Measurements from ENCODE around the gene RIPOR2.

The RIPOR2 gene

DNA sequence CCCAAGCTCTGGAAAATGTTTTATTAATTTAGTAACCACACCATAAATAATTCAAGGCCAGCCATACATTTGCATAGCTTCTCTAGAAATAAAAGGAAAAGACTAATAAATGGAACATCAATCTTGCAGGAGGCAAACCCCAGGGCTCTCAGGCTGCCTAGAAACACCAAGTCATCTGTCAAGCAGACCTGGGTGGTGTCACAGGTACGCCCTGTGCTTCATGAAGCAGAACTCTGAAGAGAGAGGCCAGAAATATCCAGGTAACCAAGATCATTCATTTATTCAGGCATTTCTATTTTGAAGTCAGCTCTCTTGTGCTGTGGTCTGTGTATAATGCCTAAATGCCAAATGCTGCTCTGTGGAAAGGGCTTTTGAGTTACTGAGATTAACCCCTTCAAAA is 91.7 kb downstream of the RIPOR2 start:
- no peak for DNase-seq (ENCODE audit: low spot score)

DNA sequence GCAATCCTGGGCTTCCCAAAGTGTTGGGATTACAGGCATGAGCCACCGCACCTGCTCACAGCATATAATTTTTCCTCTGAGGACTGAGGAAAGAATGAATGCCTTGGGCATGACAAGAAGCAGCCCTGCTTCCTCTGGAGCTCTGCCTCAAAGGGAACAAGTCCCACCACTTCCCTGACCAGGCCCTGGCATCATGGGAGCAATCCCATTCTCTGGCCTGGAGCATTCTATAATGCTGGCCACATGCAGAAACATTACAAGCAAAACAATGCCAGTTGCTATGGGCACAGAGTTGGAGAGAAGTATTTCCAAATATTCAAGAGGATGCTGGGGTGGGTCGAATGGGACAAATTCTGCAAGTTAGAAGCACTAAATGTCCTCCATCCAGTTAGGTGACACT is 95.6 kb downstream of the RIPOR2 start:
- no peak for DNase-seq (ENCODE audit: low spot score)

- DNase-seq (ENCODE audit: low spot score): no peak
Observed at GRCh38 chr6:24838994-24839393, 96.8 kb downstream of the RIPOR2 start.

- DNase-seq (ENCODE audit: low spot score): no peak
Observed at GRCh38 chr6:24838081-24838480, 97.7 kb downstream of the RIPOR2 start.

- no peak for DNase-seq (ENCODE audit: low spot score)
Observed at GRCh38 chr6:24836109-24836508, 99.7 kb downstream of the RIPOR2 start.

- DNase-seq (ENCODE audit: low spot score): no peak
Observed at GRCh38 chr6:24833711-24834386, 101.9 kb downstream of the RIPOR2 start.

GRCh38 chr6:24832794-24833193 is 103.0 kb downstream of the RIPOR2 start:
- DNase-seq (ENCODE audit: low spot score): no peak

GRCh38 chr6:24831771-24832716 is 103.7 kb downstream of the RIPOR2 start:
- DNase-seq (ENCODE audit: low spot score): no peak

GRCh38 chr6:24829657-24830056 is 106.1 kb downstream of the RIPOR2 start:
- DNase-seq (ENCODE audit: low spot score): no peak

DNA sequence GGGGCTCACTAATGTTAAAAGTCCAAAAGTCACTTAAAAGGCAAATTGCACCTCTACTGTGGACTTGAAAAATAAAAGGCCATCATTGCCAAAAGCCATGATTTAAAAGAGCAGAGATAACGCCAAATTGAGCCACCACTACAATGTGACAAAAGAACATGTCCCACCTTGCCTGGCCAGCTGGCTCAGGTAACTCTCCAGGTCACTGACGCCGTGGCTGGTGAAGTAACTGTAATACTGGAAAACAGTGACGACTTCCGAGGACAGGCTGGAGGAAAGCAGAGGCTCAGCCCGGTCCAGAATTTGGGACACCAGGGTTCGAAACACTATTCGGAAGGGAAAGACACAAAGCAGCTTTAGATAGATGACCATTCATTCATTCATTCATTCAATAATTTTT is 107.8 kb downstream of the RIPOR2 start:
- DNase-seq (ENCODE audit: low spot score): no peak

- DNase-seq (ENCODE audit: low spot score): no peak
Observed at GRCh38 chr6:24827162-24827561, 108.6 kb downstream of the RIPOR2 start.

DNA sequence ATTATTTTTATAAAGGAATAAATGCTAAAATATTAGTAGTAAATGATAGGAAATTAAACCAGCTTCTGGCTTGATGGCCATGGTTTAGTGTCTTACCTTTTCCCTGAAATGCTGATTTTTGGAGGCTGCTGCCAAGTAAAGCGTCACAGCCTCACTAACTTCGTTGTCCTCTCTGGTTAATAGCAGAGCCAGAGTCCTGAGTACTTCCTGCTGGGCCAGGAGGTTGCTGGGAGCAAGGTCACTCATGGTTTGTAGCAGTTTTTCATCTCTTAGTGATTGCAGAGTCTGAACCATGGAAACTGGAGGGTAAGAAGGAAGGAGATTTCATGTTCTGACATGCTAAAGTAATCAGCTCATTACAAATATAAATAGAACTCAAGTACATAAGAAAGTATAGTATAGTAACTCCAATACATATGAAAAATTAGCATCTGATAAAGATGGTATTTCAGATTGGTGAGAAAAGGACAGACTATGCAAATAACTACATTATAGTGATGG is 110.6 kb downstream of the RIPOR2 start:
- DNase-seq (ENCODE audit: low spot score): no peak

- DNase-seq (ENCODE audit: low spot score): no peak
Observed at GRCh38 chr6:24824142-24824938, 111.4 kb downstream of the RIPOR2 start.

- no peak for DNase-seq (ENCODE audit: low spot score)
Observed at GRCh38 chr6:24823185-24823584, 112.6 kb downstream of the RIPOR2 start.

DNA sequence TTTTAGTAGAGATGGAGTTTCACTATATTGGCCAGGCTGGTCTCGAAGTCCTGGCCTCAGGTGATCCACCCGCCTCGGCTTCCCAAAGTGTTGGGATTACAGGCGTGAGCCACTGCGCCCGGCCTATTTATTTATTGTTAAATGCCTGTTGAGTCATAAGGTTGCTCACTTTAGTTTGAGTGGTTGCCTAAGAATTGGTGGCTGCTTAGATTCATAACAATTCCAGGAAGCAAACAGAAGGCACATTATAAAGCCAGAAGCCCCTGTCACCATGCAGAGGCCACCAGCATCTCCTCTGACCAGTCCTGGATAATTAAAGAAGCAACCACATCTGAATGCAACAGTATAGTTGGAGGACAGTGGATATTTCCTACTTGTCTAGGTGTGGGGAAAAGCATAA is 113.1 kb downstream of the RIPOR2 start:
- no peak for DNase-seq (ENCODE audit: low spot score)

- DNase-seq (ENCODE audit: low spot score): no peak
Observed at GRCh38 chr6:24821860-24822444, 113.8 kb downstream of the RIPOR2 start.

DNA sequence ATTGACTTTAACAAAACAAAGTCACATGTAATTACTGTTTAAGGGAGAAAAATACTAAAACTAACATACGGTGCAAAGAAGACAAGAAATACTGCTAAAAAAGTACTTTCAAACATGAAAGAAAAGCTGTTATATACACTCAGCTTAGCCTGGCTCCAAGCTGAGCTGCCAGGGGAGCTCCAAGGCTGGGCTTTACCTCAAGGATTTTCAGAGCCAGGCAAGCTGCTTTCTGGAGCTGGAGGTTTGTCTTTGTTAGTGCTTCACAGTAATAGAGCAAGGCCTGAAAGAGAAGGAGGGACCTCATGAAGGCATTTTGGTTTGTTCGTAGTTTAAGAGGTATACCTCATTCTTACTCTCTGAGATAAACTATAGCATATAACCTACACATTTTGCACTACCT is 117.4 kb downstream of the RIPOR2 start:
- DNase-seq (ENCODE audit: low spot score): no peak

DNA sequence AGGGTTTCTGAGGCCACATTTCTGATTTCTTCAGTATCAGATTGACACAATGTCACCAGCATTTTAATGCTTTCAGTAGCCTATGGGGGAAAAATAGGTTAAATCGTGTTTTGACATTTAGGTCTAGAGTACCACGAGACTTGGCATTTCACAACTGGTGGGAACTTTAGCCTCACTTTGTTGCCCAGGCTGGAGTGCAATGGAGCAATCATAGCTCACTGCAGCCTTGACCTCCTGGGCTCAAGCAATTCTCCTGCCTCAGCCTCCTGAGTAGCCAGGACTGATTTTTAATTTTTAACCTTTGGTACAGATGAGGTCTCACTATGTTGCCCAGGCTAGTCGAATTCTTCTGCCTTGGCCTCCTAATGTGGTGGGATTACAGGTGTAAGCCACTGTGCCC is 126.0 kb downstream of the RIPOR2 start:
- no peak for DNase-seq (ENCODE audit: low spot score)

DNA sequence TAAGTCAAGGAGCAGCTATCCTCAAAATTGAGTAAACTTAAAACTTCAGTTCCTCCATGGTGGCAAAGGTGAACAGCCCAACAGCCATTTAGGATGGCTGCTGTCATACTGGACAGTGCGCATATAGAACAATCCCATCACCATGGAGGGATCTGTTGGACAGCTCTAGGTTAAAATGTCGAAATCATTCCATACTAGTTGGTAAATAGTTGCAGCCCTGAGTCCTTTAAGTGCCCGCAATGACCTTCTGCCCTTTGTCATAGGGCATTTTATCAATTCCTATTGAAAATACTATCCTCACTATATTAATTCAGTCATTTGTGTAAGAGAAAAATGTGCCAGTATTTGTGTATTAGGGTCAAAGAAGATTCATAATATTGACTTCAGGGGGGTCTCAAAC is 128.2 kb downstream of the RIPOR2 start:
- no peak for DNase-seq (ENCODE audit: low spot score)

- no peak for DNase-seq (ENCODE audit: low spot score)
Observed at GRCh38 chr6:24802271-24803059, 133.3 kb downstream of the RIPOR2 start.

GRCh38 chr6:24799541-24799915 is 136.2 kb downstream of the RIPOR2 start:
- DNase-seq (ENCODE audit: low spot score): no peak

Data from iPS-NIHi11 (cell line).